ENCODE measurements around the gene PROM1. TPM values are rescaled to one million over a fixed set of nuclear protein-coding genes. Genes with fewer than 3 reads are reported as not detected.
A peak's percentile ranks its signal among the peaks of the same experiment; 100 is the strongest.

Gene PROM1
- polyA plus RNA-seq, 2 of the 4 experiments (the other 2 are of a cell fraction): 0.03 to 0.14 TPM

DNA sequence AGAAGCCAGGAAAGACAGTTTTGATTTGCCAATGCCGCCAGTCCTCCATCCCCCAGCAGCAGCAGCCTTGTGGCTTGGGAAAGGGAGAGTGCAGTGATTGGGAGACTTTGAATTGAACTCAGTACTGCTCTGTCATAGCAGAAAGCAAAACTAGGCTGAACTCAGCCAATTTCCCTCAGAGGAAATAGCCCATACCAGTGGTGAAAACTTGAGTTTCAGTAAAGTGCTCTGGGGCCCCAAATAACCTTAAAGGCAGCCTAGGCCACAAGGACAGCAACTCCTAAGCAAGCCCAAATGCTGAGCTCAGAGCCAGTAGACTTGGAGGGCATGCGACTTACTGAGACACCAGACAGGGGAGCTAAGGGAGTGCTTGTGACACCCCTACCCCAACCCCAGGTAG is 2.0 kb upstream of the PROM1 start:
- CTCF ChIA-PET: no interaction called here
- POLR2A ChIA-PET: no interaction called here
- H3K4me1 ChIP-seq: no peaks in the 10 kb centered on the region
- H3K4me2 ChIP-seq: no peak overlapping the region
- no peak for FAIRE-seq
- no peak overlapping the region for H3K4me3 ChIP-seq
- no peak for DNase-seq (ENCODE audit: low read depth in 1 of 2, low spot score in 1 of 2)
- WGBS (ENCODE audit: missing lambda C conversion rate): 100% methylated on average over 2 of the region's 2 CpGs
- no peak overlapping the region for H3K27ac ChIP-seq
- TF ChIP-seq FOXS1 (CRISPR knock-in tag; IDR thresholded peaks at IDR 0.05) (no peak), HOXB13 (CRISPR knock-in tag; IDR thresholded peaks at IDR 0.05; ENCODE audit: low read depth) (no peak), BHLHE40 (IDR thresholded peaks at IDR 0.05; ENCODE audit: low read depth, low read length) (no peak), ESRRA (IDR thresholded peaks at IDR 0.05; ENCODE audit: borderline replicate concordance, low read length) (no peak), EP300 (IDR thresholded peaks at IDR 0.05) (no peak), MYC (IDR thresholded peaks at IDR 0.05; ENCODE audit: borderline replicate concordance, low read length) (no peak), CHD4 (IDR thresholded peaks at IDR 0.05; ENCODE audit: borderline replicate concordance) (no peak), FOSL2 (IDR thresholded peaks at IDR 0.05) (no peak), FOSL2 (CRISPR knock-in tag; IDR thresholded peaks at IDR 0.05) (no peak), CBX2 (IDR thresholded peaks at IDR 0.05; ENCODE audit: borderline replicate concordance, low read depth) (no peak), POLR2AphosphoS2 (conservative IDR thresholded peaks at IDR 0.05; ENCODE audit: low read length) (no peak), POLR2A (IDR thresholded peaks at IDR 0.05; ENCODE audit: low read length) (no peak)
- TF ChIP-seq, protein P1, sequence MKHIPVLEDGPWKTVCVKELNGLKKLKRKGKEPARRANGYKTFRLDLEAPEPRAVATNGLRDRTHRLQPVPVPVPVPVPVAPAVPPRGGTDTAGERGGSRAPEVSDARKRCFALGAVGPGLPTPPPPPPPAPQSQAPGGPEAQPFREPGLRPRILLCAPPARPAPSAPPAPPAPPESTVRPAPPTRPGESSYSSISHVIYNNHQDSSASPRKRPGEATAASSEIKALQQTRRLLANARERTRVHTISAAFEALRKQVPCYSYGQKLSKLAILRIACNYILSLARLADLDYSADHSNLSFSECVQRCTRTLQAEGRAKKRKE (CRISPR knock-in tag; IDR thresholded peaks at IDR 0.05; ENCODE audit: low read depth): no peak
- TF ChIP-seq, protein P2, sequence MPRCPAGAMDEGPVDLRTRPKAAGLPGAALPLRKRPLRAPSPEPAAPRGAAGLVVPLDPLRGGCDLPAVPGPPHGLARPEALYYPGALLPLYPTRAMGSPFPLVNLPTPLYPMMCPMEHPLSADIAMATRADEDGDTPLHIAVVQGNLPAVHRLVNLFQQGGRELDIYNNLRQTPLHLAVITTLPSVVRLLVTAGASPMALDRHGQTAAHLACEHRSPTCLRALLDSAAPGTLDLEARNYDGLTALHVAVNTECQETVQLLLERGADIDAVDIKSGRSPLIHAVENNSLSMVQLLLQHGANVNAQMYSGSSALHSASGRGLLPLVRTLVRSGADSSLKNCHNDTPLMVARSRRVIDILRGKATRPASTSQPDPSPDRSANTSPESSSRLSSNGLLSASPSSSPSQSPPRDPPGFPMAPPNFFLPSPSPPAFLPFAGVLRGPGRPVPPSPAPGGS (IDR thresholded peaks at IDR 0.05): no peak
- TF ChIP-seq, protein P3, sequence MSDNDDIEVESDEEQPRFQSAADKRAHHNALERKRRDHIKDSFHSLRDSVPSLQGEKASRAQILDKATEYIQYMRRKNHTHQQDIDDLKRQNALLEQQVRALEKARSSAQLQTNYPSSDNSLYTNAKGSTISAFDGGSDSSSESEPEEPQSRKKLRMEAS (IDR thresholded peaks at IDR 0.05): no peak
- TF ChIP-seq, protein P4, sequence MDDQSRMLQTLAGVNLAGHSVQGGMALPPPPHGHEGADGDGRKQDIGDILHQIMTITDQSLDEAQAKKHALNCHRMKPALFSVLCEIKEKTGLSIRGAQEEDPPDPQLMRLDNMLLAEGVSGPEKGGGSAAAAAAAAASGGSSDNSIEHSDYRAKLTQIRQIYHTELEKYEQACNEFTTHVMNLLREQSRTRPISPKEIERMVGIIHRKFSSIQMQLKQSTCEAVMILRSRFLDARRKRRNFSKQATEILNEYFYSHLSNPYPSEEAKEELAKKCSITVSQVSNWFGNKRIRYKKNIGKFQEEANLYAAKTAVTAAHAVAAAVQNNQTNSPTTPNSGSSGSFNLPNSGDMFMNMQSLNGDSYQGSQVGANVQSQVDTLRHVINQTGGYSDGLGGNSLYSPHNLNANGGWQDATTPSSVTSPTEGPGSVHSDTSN (IDR thresholded peaks at IDR 0.05): no peak
- no peak for ATAC-seq
- H3K9me3 ChIP-seq: no peaks in the 10 kb centered on the region; the same call in 2 of the 3 replicates

DNA sequence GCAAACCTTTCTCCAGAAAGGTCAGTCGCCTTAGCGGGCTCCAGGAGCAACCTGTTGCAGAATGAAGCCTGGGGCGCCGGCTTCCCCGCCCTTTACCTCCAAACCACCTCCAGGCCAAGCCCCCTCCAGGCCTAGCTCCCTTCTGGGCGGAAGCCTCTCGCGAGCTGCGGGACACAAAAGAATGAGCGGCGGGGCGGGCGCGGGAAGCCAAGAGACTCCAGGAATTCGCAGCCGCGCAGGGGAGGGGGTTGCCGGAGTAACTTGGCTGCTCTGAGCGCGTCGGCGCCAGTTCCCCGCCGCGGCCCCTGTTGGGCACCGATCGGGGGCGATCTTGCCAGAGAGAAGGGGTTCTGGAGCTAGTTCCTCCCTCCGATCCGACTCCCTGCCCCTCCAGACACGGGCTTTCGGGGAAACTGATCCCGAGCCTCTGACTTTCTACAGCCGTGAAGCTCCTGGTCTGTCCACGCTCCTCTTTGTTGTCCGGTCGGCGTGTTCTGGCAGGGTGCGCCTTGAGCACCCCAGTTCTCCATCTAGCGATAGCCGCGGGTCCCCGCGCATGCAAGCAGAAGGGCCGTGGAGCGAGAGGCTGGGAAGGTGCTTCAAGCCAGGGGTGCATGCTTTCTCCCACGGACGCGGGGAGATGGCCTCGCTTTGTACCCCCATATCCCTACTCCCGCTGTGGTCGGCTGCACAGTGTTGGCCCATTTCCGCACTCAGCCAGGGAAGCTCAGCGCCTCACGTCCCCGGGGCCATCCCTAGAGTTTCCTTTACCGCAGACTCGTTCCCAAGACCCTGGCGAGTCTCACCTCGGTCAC is 1.2 kb downstream of the PROM1 start:
- TF ChIP-seq, protein P5, sequence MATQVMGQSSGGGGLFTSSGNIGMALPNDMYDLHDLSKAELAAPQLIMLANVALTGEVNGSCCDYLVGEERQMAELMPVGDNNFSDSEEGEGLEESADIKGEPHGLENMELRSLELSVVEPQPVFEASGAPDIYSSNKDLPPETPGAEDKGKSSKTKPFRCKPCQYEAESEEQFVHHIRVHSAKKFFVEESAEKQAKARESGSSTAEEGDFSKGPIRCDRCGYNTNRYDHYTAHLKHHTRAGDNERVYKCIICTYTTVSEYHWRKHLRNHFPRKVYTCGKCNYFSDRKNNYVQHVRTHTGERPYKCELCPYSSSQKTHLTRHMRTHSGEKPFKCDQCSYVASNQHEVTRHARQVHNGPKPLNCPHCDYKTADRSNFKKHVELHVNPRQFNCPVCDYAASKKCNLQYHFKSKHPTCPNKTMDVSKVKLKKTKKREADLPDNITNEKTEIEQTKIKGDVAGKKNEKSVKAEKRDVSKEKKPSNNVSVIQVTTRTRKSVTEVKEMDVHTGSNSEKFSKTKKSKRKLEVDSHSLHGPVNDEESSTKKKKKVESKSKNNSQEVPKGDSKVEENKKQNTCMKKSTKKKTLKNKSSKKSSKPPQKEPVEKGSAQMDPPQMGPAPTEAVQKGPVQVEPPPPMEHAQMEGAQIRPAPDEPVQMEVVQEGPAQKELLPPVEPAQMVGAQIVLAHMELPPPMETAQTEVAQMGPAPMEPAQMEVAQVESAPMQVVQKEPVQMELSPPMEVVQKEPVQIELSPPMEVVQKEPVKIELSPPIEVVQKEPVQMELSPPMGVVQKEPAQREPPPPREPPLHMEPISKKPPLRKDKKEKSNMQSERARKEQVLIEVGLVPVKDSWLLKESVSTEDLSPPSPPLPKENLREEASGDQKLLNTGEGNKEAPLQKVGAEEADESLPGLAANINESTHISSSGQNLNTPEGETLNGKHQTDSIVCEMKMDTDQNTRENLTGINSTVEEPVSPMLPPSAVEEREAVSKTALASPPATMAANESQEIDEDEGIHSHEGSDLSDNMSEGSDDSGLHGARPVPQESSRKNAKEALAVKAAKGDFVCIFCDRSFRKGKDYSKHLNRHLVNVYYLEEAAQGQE (IDR thresholded peaks at IDR 0.05): peak; percentile 61
- TF ChIP-seq CHD2 (IDR thresholded peaks at IDR 0.05; ENCODE audit: low read length, partially characterized antibody) (peak; percentile 61), EHMT2 (IDR thresholded peaks at IDR 0.05; ENCODE audit: low read depth) (no peak)
- H3K27ac ChIP-seq: peak overlapping the region in 1 of 2 experiments; percentile 47; a peak in 2 of 6 replicates
- peak overlapping the region; percentile 46 for H3K4me3 ChIP-seq
- DNase-seq (ENCODE audit: low read depth in 1 of 2, low spot score in 1 of 2) (peak in 1 of 2 experiments; percentile 20), ATAC-seq (peak; percentile 30 to 70; a peak in 3 of 6 replicates), FAIRE-seq (no peak)
- CTCF ChIA-PET: interaction anchor here (0.7 to 1.0 kb wide), 2 partner anchors 64 to 108 kb away, joined by 3 to 4 read pairs; no protein-coding TSS in a partner anchor
- H3K4me2 ChIP-seq: peak overlapping the region; percentile 82
- POLR2A ChIA-PET: no interaction called here
- no peaks in the 10 kb centered on the region; the same call in 2 of the 3 replicates for H3K9me3 ChIP-seq
- no peaks in the 10 kb centered on the region for H3K4me1 ChIP-seq
- WGBS (ENCODE audit: missing lambda C conversion rate): 10% methylated on average over 27 of the region's 60 CpGs
